SK-N-MC (cell line): Measurements from ENCODE around the gene HPCAL1.

Experiments
- DNase-seq: peaks from one replicate; pipeline ENCODE4 v3.0.0-alpha.2; 2011; ENCODE audit warnings: low read depth, low spot score
- H3K27ac ChIP-seq: fragments of 200-600 bp; sonication (generic); 2 replicates; pipeline ENCODE4 v1.5.1; 2016; ENCODE audit warnings: mixed run types
- H3K36me3 ChIP-seq: fragments of 200-600 bp; sonication (generic); 2 replicates; pipeline ENCODE4 v1.6.1; 2017; ENCODE audit warnings: antibody characterized with exemption, low read length, mixed read lengths; ENCODE audit not compliant: insufficient read depth
- H3K4me3 ChIP-seq: fragments of 200-600 bp; sonication (generic); 2 replicates; pipeline ENCODE4 v1.5.1; 2016
- H3K9ac ChIP-seq: fragments of 200-600 bp; sonication (generic); 2 replicates; pipeline ENCODE4 v1.8.0; 2017; ENCODE audit warnings: mixed run types, mixed read lengths; ENCODE audit not compliant: insufficient read length
- H3K9me3 ChIP-seq: fragments of 200-600 bp; sonication (generic); 2 replicates; pipeline ENCODE4 v1.6.1; 2017; ENCODE audit warnings: low read depth, mild to moderate bottlenecking, antibody characterized with exemption, low read length, moderate library complexity, mixed read lengths
- EZH2 ChIP-seq: fragments of 200-600 bp; sonication (generic); IDR thresholded peaks from one replicate; pipeline ENCODE4 v1.6.1; 2017; ENCODE audit warnings: antibody characterized with exemption
- FOXP2 ChIP-seq: optimal IDR thresholded peaks from 2 replicates; pipeline ENCODE3; 2011; ENCODE audit warnings: mild to moderate bottlenecking, moderate library complexity; ENCODE audit not compliant: insufficient read depth; ENCODE audit errors: extremely low read length, control extremely low read depth
- POLR2AphosphoS5 ChIP-seq: IDR thresholded peaks from 2 replicates; pipeline ENCODE4 v1.6.1; 2012; ENCODE audit warnings: mild to moderate bottlenecking, low read depth, low read length, borderline replicate concordance

HPCAL1 gene

GRCh38 chr2:10413991-10414451 is 111.3 kb downstream of the HPCAL1 start:
- Histone ChIP-seq H3K9me3 (no peaks in the 10 kb centered on the region), H3K27ac (no peak overlapping the region), H3K4me3 (no peak overlapping the region), H3K36me3 (no peaks in the 10 kb centered on the region), H3K9ac (no peak overlapping the region)
- DNase-seq, result no peak
- no peak for TF ChIP-seq POLR2AphosphoS5

- no peak overlapping the region for H3K4me3 ChIP-seq
- no peak for TF ChIP-seq EZH2
- no peak for TF ChIP-seq FOXP2
- no peaks in the 10 kb centered on the region for H3K9me3 ChIP-seq
- DNase-seq, result no peak
- H3K27ac ChIP-seq, result no peak overlapping the region
- H3K9ac ChIP-seq, result no peak overlapping the region
- H3K36me3 ChIP-seq, result no peaks in the 10 kb centered on the region
These were observed 111.9 kb downstream of the HPCAL1 start for GRCh38 chr2:10414591-10414990.

GRCh38 chr2:10415048-10415447 is 112.3 kb downstream of the HPCAL1 start:
- Histone ChIP-seq H3K27ac (no peak overlapping the region), H3K36me3 (no peaks in the 10 kb centered on the region), H3K9ac (no peak overlapping the region), H3K9me3 (no peaks in the 10 kb centered on the region), H3K4me3 (no peak overlapping the region)
- DNase-seq, result no peak
- TF ChIP-seq POLR2AphosphoS5 (no peak), EZH2 (no peak), FOXP2 (no peak)

GRCh38 chr2:10415640-10416039 is 112.9 kb downstream of the HPCAL1 start:
- Histone ChIP-seq H3K4me3 (no peak overlapping the region), H3K36me3 (no peaks in the 10 kb centered on the region), H3K9me3 (no peaks in the 10 kb centered on the region), H3K9ac (no peak overlapping the region), H3K27ac (no peak overlapping the region)
- TF ChIP-seq POLR2AphosphoS5, result no peak
- DNase-seq, result no peak

- no peak overlapping the region for H3K9ac ChIP-seq
- no peaks in the 10 kb centered on the region for H3K9me3 ChIP-seq
- TF ChIP-seq FOXP2, result no peak
- DNase-seq, result no peak
- H3K4me3 ChIP-seq, result no peak overlapping the region
- no peaks in the 10 kb centered on the region for H3K36me3 ChIP-seq
- no peak overlapping the region for H3K27ac ChIP-seq
These were observed 115.0 kb downstream of the HPCAL1 start for GRCh38 chr2:10417551-10418335.

GRCh38 chr2:10419553-10420257 is 117.0 kb downstream of the HPCAL1 start:
- Histone ChIP-seq H3K9me3 (no peaks in the 10 kb centered on the region), H3K27ac (no peak overlapping the region), H3K4me3 (no peak overlapping the region), H3K36me3 (no peaks in the 10 kb centered on the region), H3K9ac (no peak overlapping the region)
- TF ChIP-seq FOXP2 (no peak), EZH2 (no peak), POLR2AphosphoS5 (no peak)
- DNase-seq, result no peak

GRCh38 chr2:10422251-10422650 is 119.5 kb downstream of the HPCAL1 start:
- H3K36me3 ChIP-seq, result no peaks in the 10 kb centered on the region
- no peak for DNase-seq
- no peak overlapping the region for H3K4me3 ChIP-seq
- H3K9me3 ChIP-seq, result no peaks in the 10 kb centered on the region
- TF ChIP-seq POLR2AphosphoS5 (no peak), FOXP2 (no peak), EZH2 (no peak)
- H3K9ac ChIP-seq, result no peak overlapping the region
- no peak overlapping the region for H3K27ac ChIP-seq

GRCh38 chr2:10422732-10423399 is 120.2 kb downstream of the HPCAL1 start:
- TF ChIP-seq FOXP2 (no peak), POLR2AphosphoS5 (no peak), EZH2 (no peak)
- DNase-seq, result no peak

GRCh38 chr2:10423400-10423774 is 120.7 kb downstream of the HPCAL1 start:
- TF ChIP-seq FOXP2 (no peak), POLR2AphosphoS5 (no peak), EZH2 (no peak)
- Histone ChIP-seq H3K36me3 (no peaks in the 10 kb centered on the region), H3K4me3 (no peak overlapping the region), H3K9ac (no peak overlapping the region), H3K27ac (no peak overlapping the region), H3K9me3 (no peaks in the 10 kb centered on the region)
- no peak for DNase-seq

More at GRCh38 chr2:10422732-10423399, 120.2 kb downstream of the HPCAL1 start:
- Histone ChIP-seq H3K36me3 (no peaks in the 10 kb centered on the region), H3K9ac (no peak overlapping the region), H3K27ac (no peak overlapping the region), H3K9me3 (no peaks in the 10 kb centered on the region), H3K4me3 (no peak overlapping the region)
